ENCODE data around the gene ARHGAP8.
"Not testable (repeated sequence)": the region's sequence is repeated elsewhere in the genome, so short reads cannot be mapped to it uniquely, and the experiment has no call there.

DNA sequence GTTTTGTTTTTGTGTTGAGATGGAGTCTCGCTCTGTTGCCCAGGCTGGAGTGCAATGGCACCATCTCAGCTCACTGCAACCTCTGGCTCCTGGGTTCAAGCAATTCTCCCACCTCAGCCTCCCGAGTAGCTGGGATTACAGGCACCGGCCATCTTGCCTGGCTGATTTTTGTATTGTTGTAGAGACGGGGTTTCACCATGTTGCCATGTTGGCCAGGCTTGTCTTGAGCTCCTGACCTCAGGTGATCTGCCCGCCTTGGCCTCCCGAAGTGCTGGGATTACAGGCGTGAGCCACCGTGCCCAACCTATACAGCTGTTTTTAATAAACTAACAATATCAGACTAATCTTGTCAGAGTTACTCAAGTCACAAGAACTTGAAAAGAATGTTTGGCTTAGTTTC, 102.3 kb downstream of the ARHGAP8 start:
- TF ChIP-seq, protein P1, sequence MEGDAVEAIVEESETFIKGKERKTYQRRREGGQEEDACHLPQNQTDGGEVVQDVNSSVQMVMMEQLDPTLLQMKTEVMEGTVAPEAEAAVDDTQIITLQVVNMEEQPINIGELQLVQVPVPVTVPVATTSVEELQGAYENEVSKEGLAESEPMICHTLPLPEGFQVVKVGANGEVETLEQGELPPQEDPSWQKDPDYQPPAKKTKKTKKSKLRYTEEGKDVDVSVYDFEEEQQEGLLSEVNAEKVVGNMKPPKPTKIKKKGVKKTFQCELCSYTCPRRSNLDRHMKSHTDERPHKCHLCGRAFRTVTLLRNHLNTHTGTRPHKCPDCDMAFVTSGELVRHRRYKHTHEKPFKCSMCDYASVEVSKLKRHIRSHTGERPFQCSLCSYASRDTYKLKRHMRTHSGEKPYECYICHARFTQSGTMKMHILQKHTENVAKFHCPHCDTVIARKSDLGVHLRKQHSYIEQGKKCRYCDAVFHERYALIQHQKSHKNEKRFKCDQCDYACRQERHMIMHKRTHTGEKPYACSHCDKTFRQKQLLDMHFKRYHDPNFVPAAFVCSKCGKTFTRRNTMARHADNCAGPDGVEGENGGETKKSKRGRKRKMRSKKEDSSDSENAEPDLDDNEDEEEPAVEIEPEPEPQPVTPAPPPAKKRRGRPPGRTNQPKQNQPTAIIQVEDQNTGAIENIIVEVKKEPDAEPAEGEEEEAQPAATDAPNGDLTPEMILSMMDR (IDR thresholded peaks at IDR 0.05; ENCODE audit: poor library complexity), result not testable (repeated sequence)
- not testable (repeated sequence) for TF ChIP-seq EZH2 (IDR thresholded peaks at IDR 0.05; ENCODE audit: borderline replicate concordance)

All from hepatocyte (in vitro differentiated cells).